Measurements from ENCODE around the gene MORN1.
A peak's percentile ranks its signal among the peaks of the same experiment; 100 is the strongest.

Gene MORN1

GRCh38 chr1:2276803-2277580 lies 114.4 kb downstream of the MORN1 start:
- POLR2A ChIA-PET (ENCODE audit: low non-redundant PET) = no interaction called here
- no peak for TF ChIP-seq CTCF (conservative IDR thresholded peaks at IDR 0.05; ENCODE audit: low read depth)
- peak overlapping the region; percentile 82 for H3K27ac ChIP-seq
- CTCF ChIA-PET = interaction anchor here (0.6 kb wide), 1 partner anchor 93 kb away, joined by 3 read pairs; no protein-coding TSS in a partner anchor
- no peak for DNase-seq (ENCODE audit: low spot score)

- CTCF ChIA-PET = no interaction called here
These were observed 115.4 kb downstream of the MORN1 start for GRCh38 chr1:2275796-2276536.

GRCh38 chr1:2274929-2275475 lies 116.4 kb downstream of the MORN1 start:
- ChIA-PET CTCF (interaction anchor here (0.6 kb wide), 1 partner anchor 34 kb away, joined by 4 read pairs; no protein-coding TSS in a partner anchor), POLR2A (ENCODE audit: low non-redundant PET) (no interaction called here)
- H3K27ac ChIP-seq = peak overlapping the region; percentile 82
- no peak for DNase-seq (ENCODE audit: low spot score)
- TF ChIP-seq CTCF (conservative IDR thresholded peaks at IDR 0.05; ENCODE audit: low read depth) = no peak

More at GRCh38 chr1:2275796-2276536, 115.4 kb downstream of the MORN1 start:
- POLR2A ChIA-PET (ENCODE audit: low non-redundant PET) = interaction anchor here (0.7 kb wide), 1 partner anchor 71 kb away, joined by 3 read pairs; no protein-coding TSS in a partner anchor
- no peak for TF ChIP-seq CTCF (conservative IDR thresholded peaks at IDR 0.05; ENCODE audit: low read depth)
- no peak for DNase-seq (ENCODE audit: low spot score)
- peak overlapping the region; percentile 82 for H3K27ac ChIP-seq

GRCh38 chr1:2274231-2274928 lies 117.0 kb downstream of the MORN1 start:
- no peak for TF ChIP-seq CTCF (conservative IDR thresholded peaks at IDR 0.05; ENCODE audit: low read depth)
- ChIA-PET CTCF (no interaction called here), POLR2A (ENCODE audit: low non-redundant PET) (no interaction called here)
- DNase-seq (ENCODE audit: low spot score) = no peak
- peak overlapping the region; percentile 82 for H3K27ac ChIP-seq

- CTCF ChIA-PET = no interaction called here
- TF ChIP-seq CTCF (conservative IDR thresholded peaks at IDR 0.05; ENCODE audit: low read depth) = no peak
- peak overlapping the region; percentile 82 for H3K27ac ChIP-seq
- DNase-seq (ENCODE audit: low spot score) = no peak
- POLR2A ChIA-PET (ENCODE audit: low non-redundant PET) = no interaction called here
These were observed 117.8 kb downstream of the MORN1 start for GRCh38 chr1:2273401-2274090.

Measured in RWPE1 (cell line).